Amniotic epithelial cell (primary cell): ENCODE data around the gene SMYD3.

ENCODE experiments used
- DNase-seq: peaks from one replicate; pipeline ENCODE4 v3.0.0-alpha.2; 2010; ENCODE audit warnings: low read depth

SMYD3 gene

DNA sequence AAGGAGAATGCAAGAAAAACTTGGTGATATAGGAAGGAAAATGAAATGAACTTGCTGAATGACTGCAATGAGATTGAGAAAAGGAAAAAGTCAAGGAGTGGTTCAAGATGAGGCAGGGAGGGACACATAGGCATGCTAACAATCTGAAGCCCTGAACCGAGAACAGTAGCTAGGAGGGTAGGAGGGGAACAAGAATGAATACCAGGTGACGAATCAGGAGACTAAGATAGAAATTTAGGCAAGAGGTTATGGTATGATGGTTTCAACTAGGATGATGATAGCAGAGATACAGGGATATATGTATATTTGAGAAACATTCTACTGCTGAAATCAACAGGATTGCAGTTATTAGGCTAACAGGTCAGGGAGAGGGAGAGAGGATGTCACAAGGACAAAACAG, 44.1 kb downstream of the SMYD3 start:
- DNase-seq: no peak

DNA sequence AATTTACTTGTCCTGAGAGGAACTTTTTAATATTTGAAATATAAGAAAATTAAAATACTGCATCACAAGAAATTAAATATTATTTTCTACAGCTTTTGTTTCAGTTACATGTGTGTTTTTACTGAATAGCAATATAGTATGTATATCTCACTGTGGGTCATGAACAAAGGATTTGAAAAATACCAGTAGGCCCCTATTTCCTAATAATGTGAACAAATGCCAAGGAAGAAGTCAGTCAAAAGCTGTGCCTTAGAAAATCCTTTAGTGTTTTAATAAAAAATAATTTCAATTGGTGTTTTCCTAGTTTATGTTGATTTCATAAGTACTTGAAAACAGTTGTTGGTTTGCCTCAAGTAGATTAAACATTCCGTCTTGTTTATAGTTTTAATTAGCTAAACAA, 46.7 kb downstream of the SMYD3 start:
- DNase-seq: peak; percentile 45

DNA sequence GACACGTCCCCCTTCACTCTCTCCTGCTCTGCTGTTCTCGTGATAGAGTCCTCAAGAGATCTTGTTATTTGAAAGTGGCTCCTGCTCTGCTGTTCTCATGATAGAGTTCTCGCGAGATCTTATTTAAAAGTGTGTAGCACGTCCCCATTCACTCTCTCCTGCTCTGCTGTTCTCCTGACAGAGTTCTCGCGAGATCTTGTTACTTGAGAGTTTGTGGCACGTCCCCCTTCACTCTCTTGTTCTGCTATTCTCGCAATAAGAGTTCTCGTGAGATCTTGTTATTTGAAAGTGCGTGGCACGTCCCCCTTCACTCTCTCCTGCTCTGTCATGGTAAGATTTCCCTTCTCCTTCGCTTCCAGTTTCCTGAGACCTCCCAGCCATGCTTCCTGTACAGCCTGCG, 47.9 kb downstream of the SMYD3 start:
- no peak for DNase-seq

DNA sequence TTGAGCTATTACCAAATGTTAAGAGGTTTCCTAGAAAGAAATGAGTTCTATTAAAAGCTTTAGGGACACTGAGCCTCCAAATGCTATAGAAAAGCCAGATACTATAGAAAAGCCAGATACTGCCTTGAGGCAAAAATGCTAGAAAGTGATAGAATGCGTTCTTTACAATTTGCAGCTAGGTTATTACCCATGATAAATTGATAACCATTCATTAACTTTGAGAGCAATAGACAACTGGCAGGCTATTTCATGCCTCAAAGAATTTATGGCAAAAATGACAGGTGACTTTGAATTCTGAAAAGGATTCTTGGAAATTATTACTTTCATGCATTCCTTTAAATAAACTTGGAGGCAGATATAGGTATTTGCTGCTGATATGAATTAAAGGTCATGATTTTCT, 51.6 kb downstream of the SMYD3 start:
- DNase-seq: no peak

DNA sequence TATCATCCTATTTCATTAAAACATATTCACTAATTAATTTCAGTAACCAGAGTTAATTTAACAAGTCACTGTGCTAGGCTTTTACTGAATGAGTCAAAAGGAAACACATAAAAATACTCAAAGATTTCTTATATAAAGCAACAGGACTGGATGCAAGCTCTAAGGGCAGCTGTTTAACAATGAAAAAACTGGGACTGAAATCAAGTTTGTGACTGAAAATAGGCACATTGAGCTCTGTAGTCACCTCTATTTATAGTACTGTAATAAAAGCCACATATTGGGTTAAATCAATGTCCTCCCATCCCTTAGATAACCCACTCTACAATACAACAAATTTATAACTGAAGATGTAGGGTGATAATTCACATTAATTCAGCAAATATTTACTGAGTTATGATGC, 52.4 kb downstream of the SMYD3 start:
- DNase-seq: no peak

DNA sequence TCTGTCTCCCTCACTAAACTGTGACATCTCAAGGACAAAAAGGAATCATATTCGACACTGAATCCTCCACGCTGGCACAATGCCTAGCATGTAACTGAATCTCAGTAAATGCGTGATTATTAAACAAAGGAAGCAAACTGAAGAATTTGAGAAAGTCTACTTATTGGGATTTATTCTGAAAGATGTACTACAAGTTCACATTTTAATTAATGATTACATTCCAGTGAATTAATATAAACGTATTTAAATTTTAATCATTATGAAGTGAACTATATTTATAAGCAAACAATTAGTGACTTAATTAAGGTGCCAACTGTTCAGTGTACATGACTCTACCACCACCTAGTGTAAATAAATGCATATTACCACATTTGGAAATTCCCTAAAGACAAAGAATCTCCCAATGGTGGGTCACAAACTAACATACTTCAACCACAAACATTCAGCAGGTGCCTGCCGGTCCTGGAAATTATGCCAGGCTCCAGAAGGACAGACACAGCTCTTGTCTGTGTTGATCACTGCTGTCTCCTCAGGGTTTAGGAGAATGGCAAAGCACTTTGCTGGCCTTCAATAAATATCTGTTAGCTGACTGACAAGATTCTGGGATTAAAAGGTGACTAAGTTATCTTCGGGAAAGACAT, 56.3 kb downstream of the SMYD3 start:
- peak; percentile 41 for DNase-seq

DNA sequence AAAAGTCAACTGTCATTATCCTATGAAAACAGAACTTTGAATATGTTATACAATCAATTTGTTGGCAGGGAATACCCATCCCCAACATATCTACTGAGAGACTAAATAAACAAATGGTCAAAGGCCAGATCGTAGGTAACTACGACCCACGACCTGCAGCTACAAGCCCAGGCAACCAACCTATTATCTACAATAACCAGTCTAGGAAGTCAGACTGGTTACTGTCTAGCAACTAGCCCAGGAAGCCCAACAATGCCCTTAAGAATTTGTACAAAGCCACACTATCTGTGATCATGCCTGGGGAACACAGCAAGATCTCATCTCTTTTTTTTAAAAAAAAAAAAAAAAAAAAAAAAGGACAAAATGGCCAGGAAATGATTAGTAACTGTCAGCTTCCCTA, 58.7 kb downstream of the SMYD3 start:
- no peak for DNase-seq

DNA sequence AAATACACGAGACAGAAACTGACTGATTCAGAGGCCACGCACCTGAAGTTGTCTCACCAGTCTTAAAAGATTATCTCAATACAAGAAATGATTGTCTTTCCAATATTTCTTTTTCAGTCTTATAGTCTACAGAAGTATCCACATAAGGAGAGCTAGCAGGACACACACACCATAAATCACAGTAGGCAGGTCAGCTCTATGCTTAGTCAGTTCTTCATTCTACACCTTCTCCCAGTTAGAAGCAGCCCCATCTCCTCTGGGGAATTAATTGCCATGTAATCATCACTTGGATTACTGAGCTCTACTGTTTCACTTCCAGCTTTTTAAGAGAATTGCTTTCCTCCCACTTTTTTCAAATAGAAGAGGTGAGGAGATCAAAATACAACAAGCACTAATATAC, 59.6 kb downstream of the SMYD3 start:
- DNase-seq: peak; percentile 40

DNA sequence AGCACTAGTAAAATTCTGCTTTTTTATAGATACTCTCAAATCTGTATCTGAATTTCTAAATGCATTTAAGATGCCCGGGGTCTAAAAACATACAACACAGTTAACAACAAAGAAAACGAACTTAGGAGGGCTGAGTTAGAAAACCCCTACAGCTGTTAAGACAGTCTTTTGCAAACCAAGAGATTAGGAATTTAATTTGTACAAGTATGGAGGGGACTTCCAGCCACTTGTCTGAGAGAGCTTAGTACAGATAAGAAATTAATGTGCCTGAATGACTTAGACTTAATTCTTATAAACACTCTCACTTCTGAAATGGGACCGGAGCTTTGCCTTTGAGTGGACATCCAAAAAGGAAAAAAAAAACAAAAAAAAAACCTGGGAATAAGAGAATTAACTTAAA, 61.6 kb downstream of the SMYD3 start:
- DNase-seq: no peak

DNA sequence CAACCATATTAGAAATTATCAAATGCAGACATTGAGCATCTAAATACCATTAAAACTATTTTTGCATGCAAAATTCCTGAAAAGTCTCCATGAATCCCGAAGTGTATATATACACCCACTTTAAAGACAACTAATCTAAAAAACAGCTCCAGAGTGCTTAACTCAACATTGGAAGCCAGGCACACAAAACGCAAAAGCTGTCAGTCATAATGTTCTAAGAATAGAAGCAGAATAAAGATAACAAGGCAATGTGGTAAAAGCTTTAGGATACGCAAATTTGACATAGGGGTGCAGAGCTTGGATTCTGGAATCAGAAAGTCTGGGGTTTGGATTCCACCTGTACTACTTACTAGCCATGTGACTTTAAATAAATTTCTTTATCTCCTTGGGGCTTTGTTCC, 62.5 kb downstream of the SMYD3 start:
- no peak for DNase-seq

DNA sequence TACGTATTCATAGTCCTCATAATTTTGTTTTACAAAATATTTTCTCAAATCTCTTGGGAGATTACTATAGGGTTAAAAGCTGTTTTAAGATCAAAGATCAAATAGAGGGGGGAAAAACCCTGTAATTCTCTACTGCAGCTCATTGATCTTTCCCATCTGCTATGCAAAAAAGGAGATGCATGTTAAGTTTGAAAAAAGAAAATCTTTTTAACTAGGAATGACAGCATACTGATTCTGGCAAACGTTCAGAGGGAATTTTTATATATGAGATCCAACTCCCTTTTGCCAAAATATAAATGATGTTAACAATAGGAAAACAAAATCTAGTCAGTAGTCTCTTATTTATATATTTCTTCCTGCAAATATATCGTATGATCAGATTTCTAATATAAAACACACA, 69.1 kb downstream of the SMYD3 start:
- no peak for DNase-seq

DNA sequence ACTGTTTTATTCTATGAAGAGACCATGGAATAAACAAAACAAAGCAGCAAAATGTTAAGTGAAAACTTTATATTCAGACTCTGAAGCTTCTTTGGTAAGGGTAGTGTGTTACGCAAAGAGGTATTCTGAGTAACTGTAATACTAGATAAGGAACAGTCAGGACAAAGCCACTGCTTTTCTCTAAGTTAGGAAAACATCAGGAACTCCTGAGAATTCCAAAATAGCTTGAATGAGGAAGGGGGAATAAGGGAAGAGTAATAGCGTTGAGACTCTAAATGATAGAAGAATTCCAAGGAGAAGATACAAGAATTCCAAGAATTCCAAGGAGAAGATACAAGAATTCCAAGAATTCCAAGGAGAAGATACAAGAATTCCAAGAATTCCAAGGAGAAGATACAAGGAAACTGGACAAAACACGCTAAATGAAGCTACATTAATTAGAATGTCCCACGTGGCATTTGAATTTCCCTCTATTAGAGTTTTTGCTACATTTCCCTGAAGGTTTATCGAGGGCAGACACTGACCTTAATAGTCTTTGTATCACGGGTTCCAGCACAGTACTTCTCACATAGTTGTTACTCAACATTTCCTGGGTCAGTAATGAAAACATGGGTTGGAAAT, 71.5 kb downstream of the SMYD3 start:
- peak; percentile 80 for DNase-seq

DNA sequence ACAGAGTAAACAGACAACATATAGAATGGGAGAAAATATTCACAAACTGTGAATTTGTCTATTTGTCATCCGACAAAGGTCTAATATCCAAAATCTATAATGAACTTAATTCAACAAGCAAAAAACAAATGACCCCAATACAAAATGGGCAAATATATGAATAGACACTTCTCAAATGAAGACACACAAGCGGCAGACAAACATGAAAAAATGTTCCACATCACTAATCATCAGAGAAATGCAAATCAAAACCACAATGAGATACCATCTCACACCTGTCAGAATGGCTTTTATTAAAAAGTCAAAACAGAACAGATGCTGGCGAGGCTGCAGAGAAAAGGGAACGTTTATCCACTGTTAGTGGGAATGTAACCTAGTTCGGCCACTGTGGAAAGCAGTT, 72.7 kb downstream of the SMYD3 start:
- no peak for DNase-seq

DNA sequence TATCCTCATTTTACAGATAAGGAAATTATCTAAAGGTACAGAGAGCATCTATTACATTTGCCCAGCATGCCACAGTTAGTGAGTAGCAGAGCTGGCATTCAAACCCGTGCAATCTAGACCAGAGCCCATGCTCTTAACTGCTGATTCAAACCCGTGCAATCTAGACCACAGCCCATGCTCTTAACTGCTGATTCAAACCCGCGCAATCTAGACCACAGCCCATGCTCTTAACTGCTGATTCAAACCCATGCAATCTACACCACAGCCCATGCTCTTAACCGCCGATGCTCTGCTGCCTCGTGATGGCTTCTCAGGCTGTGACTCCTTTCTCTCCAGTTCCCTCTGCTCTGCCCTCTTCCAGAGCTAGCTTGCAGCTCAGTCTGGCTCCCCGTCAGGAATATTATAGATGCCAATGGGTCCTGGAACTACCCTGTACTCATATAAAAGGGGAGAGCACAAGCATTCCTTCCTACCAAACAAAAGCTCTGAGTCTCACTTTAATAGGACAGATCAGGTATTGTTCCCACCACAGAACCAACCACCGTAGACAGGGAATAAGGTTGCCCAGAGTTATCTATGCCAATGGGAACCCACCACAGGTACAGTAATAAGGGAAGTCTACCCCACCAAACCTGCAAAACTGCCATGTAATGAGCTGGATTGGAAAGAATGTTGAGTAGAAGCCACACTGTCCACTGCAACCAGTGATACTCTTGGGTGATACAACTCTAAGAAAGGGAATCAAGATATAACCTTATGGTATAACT, 78.4 kb downstream of the SMYD3 start:
- peak; percentile 99 for DNase-seq

DNA sequence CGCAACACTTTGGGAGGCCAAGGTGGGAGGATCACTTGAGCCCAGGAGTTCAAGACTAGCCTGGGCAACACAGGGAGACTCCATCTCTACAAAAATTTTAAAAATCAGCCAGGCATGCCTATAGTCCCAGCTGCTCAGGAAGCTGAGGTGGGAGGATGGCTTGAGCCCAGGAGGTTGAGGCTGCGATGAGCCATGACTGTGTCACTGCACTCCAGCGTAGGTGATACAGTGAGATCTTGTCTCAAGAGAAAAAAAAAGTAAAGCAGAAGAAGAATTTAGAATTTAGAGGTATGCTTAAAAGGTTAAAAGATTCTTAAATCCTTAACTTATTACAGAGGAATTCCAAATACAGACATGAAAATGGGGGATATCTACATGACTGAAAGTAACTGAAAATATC, 79.5 kb downstream of the SMYD3 start:
- DNase-seq: no peak

DNA sequence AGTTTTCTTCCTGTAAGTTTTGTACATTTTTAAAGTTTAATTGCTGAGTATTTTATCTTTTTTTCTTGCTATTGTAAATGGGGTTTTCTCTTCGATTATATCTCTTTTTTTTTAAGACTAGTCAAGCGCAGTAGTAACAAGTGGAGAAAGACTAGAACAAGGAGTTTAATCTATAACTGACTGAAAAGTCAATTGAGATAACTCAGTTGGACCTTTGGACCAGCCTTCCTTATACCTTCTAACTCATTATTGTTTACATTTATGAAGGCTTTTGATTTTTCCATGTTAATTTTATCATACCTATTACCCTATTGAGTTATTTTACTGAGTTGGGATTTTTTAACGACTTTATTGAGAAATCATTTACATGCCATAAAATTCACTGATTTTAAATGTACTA, 81.2 kb downstream of the SMYD3 start:
- DNase-seq: no peak

DNA sequence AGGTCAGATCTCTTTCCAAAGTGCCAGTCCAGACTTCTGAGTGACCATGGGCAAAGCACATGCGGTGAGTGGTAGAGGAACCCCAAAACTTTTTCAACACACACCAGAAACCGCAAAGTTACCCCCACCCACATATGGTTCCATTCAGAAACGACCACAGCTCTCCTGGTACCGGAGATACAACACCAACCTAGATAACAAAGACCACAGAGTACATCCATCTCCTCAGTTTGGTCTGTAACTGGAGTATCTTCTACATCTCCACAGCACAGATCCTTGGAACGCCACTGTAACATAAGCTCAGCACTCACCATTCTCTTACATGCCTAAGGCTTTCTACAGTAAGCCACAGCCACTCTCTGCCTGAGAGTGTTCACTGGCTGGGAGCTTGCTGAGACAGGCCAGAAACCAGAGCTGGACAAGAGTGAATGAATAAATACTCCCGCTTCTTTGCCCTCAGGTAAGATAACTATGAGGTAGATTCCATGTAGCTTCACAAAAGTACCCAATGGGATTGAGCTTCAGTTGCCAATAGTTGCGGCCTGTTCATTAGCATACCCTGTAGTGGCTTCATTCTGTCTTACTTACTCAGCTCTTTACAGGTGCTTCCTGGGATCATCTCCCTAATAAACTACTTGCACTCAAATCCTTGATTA, 81.8 kb downstream of the SMYD3 start:
- peak; percentile 48 for DNase-seq

DNA sequence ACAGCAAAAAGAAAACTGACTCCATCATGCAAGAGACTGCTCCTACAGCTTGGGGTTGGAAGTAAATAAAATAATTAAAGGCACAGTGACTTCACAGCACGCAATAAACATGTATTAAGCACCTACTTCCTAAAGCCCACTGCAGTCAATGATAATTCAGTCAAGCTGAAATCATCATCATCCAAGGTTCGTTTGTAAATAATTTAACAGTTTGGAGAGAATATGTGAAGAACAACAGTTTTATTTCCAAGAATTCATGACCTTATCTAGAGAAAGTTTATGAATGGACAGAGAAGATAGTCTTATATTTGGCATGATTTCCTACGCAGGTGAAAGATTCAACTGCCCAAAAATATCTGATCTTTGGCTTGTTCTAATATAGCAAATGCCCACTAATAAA, 86.8 kb downstream of the SMYD3 start:
- no peak for DNase-seq

DNA sequence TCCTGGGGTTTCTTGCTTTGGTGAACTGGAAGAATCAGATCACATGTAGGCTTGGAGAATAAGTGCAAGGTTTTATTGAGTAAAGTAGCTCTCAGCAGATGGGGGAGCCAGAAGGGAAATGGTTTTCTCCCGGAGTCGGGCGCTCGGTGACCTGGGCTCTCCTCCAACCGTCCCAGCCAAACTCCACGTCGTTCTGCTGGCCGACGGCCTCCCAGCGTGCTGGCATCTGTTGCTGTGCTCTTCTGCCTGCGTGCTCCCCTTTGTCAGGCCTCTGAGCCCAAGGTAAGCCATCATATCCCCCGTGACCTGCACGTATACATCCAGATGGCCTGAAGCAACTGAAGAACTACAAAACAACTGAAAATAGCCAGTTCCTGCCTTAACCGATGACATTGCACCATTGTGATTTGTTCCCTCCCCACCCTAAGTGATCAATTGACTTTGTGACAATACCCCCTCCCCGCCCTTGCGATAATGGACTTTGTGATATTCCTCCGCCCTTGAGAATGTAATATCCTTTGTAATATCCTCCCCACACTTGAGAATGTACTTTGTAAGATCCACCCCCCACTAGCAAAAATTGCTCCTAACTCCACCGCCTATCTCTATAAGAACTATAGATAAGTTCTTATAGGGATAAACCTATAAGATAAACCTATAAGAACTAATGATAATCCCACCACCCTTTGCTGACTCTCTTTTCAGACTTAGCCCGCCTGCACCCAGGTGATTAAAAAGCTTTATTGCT, 88.3 kb downstream of the SMYD3 start:
- no peak for DNase-seq

DNA sequence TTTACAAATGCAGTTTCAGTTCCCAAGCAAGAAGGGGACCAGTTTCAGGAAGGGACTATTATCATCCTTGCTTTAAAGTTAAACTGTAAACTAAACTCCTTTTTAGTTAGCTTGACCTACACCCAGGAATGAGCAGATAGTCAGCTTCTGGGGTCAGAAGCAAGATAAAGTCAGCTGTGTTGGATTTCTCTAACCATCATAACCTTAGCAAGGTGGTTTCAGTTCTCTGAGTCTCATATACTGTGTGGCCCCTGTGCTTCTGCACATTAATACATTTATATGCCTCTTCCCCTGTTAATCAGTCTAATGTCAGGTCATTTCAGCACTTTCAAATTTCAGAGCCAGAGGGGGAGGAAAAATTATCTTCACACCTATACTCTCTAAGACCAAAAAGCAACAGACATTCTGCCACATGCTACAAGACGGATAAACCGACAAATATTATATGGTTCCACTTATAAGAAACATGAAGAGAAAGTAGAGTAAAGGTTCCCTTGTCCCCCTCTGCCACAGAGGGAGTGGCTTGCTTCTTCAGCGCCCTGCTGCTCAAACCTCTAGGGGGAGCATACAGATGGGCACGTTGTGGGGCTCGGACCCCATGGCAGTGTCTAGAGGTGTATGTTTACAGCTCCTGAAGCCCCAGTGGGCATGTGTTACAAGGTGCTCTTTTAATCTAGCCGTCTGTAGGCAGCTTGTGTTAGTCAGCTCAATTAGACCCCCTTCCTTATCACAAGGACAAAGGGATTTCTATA, 89.1 kb downstream of the SMYD3 start:
- DNase-seq: no peak

DNA sequence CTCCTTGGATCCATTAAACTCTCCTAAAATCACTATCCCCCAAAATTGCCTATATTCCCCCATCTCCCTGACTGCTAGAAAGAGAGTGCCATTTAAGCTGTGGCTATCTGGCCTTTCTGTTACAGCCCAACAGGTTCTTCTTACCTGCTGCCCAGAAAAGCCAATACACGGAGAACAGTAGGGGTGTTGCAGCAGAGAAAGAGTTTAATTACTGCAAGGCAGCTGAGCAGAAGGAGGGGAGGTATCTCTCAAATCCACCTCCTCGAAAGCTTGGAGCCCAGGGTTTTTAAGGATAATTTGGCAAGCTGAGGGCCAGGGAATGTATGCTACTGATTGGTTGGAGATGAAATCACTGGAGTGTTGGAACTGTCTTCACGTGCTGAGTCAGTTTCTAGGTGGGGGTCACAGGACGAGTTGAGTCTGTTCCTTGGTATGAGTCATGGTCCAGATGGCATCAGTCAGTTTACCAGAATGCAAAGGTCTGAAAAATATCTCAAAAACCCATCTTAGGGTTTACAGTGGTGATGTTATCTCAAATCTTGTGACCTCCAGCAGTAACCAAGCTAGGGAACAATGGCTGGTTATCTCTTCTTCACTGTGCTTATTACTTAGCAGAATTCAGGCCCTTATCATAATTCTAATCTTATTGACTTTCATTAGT, 89.8 kb downstream of the SMYD3 start:
- peak; percentile 48 for DNase-seq
